GM18868 (cell line): Measurements from ENCODE around the gene PLEKHA5.
"Not testable (repeated sequence)": the region's sequence is repeated elsewhere in the genome, so short reads cannot be mapped to it uniquely, and the experiment has no call there.

Experiments
- ATAC-seq: cut with Tn5 transposase; IDR thresholded peaks from one replicate; pipeline ENCODE4 v1.9.1; 2021; ENCODE audit warnings: mild to moderate bottlenecking, moderate library complexity; ENCODE audit not compliant: unreplicated experiment

Gene PLEKHA5

GRCh38 chr12:19311165-19311564 lies 181.6 kb downstream of the PLEKHA5 start:
- no peak for ATAC-seq

GRCh38 chr12:19312637-19313036 lies 183.1 kb downstream of the PLEKHA5 start:
- ATAC-seq, result no peak

- ATAC-seq, result no peak
These were observed 186.9 kb downstream of the PLEKHA5 start for GRCh38 chr12:19316425-19316824.

- no peak for ATAC-seq
These were observed 192.8 kb downstream of the PLEKHA5 start for GRCh38 chr12:19322376-19322775.

- ATAC-seq, result no peak
These were observed 194.3 kb downstream of the PLEKHA5 start for GRCh38 chr12:19323805-19324204.

GRCh38 chr12:19326102-19326501 lies 196.6 kb downstream of the PLEKHA5 start:
- ATAC-seq, result no peak

GRCh38 chr12:19332196-19332595 lies 202.7 kb downstream of the PLEKHA5 start:
- no peak for ATAC-seq

- ATAC-seq, result no peak
These were observed 208.9 kb downstream of the PLEKHA5 start for GRCh38 chr12:19338405-19338804.

- ATAC-seq, result not testable (repeated sequence)
These were observed 221.3 kb downstream of the PLEKHA5 start for GRCh38 chr12:19350850-19351249.

- ATAC-seq, result no peak
These were observed 221.8 kb downstream of the PLEKHA5 start for GRCh38 chr12:19351346-19351745.

GRCh38 chr12:19369691-19370148 lies 240.2 kb downstream of the PLEKHA5 start:
- ATAC-seq, result no peak

- ATAC-seq, result no peak
These were observed 244.1 kb downstream of the PLEKHA5 start for GRCh38 chr12:19373586-19373985.

GRCh38 chr12:19375888-19376287 lies 246.4 kb downstream of the PLEKHA5 start:
- ATAC-seq, result no peak

GRCh38 chr12:19376691-19377090 lies 247.2 kb downstream of the PLEKHA5 start:
- no peak for ATAC-seq

- ATAC-seq, result peak; percentile 98
These were observed 252.6 kb downstream of the PLEKHA5 start for GRCh38 chr12:19382111-19382526.

- no peak for ATAC-seq
These were observed 253.0 kb downstream of the PLEKHA5 start for GRCh38 chr12:19382563-19382962.

GRCh38 chr12:19387161-19387560 lies 257.6 kb downstream of the PLEKHA5 start:
- no peak for ATAC-seq

- no peak for ATAC-seq
These were observed 258.6 kb downstream of the PLEKHA5 start for GRCh38 chr12:19388131-19388549.

- no peak for ATAC-seq
These were observed 260.6 kb downstream of the PLEKHA5 start for GRCh38 chr12:19390051-19390598.

GRCh38 chr12:19392644-19393043 lies 263.1 kb downstream of the PLEKHA5 start:
- not testable (repeated sequence) for ATAC-seq

- ATAC-seq, result no peak
These were observed 264.9 kb downstream of the PLEKHA5 start for GRCh38 chr12:19394385-19394784.

- no peak for ATAC-seq
These were observed 268.0 kb downstream of the PLEKHA5 start for GRCh38 chr12:19397534-19397933.
